ENCODE results near the gene NSDHL. TPM values are rescaled to one million over a fixed set of nuclear protein-coding genes. Genes with fewer than 3 reads are reported as not detected.

NSDHL gene
- total and polyA plus RNA-seq, 2 experiments from 2014 or later, result 11.2 to 25.2 TPM

DNA sequence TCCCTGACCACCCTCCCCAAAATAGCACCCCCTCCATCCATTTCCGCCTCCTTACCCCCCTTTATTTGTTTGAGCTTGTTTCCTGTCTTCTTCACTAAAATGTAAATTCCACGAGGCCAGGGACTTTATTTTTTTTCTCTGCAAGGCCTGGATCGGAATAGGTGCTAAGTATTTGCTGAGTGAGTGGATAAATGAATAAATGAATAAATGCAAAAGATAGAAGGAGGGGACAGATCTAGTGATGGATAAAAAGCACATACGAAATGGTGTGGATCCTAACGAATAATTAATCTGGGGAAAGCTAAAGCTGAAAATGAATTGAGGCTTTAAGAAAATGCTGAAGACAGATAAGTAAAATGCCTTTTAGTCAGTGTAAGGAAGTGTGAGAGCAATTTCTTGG, 12.5 kb upstream of the NSDHL start:
- no peak for DNase-seq
- TF ChIP-seq EZH2phosphoT487 (IDR thresholded peaks at IDR 0.05; ENCODE audit: insufficient read depth, low read depth), result no peak
- no peak for TF ChIP-seq EZH2 (IDR thresholded peaks at IDR 0.05; ENCODE audit: insufficient read depth, poor library complexity, severe bottlenecking)
- Histone ChIP-seq H4K20me1 (ENCODE audit: insufficient read depth) (no peaks in the 10 kb centered on the region), H3K9me2 (ENCODE audit: insufficient read depth) (no peaks in the 10 kb centered on the region), H3K4me3 (no peak overlapping the region), H3K4me2 (ENCODE audit: unreplicated experiment) (no peak overlapping the region), H2AFZ (no peak overlapping the region), H3K27me3 (replicated peaks; ENCODE audit: insufficient read depth) (no peaks in the 10 kb centered on the region), H3K36me3 (ENCODE audit: low read depth) (no peaks in the 10 kb centered on the region), H3K79me2 (ENCODE audit: insufficient read depth) (no peaks in the 10 kb centered on the region), H3F3A (ENCODE audit: insufficient read depth) (0 out of 2 replicates have a peak, but pooled peaks cover 13% of the 10 kb centered on the region), H3K9ac (no peak overlapping the region), H3K27ac (no peak overlapping the region), H3K9me3 (ENCODE audit: low read depth) (no peaks in the 10 kb centered on the region), H3K4me1 (ENCODE audit: insufficient read depth) (peaks cover 20% of the 10 kb centered on the region)
- WGBS, 2 experiments (ENCODE audit: low coverage in 1 of 2, low lambda C conversion rate in 2 of 2, missing lambda C conversion rate in 2 of 2), result 99% methylated on average over 5 of the region's 5 CpGs
- in situ Hi-C loops (cut with MboI), result loop anchor here (25.0 kb wide), 1 partner anchor 1056 kb away; no protein-coding TSS in a partner anchor

DNA sequence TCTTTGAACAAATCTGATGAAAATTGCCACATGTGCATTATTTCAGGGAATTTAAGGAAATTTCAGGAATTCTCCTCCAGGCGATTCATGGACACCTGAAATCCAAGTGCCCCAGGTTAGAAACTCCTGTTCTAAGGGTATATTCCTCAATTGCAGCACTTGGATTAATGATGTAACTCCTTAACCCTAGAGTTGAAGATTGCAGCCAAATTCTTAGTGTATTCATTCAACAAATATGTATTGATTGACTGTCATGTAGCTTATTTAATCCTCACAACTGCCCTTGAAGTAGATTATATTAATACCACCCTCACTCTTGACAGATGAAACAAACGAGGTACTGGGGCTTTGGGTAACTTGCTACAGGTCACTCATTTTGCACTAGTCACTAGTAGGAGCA, 11.6 kb upstream of the NSDHL start:
- H3K9me3 ChIP-seq (ENCODE audit: low read depth), result no peaks in the 10 kb centered on the region
- DNase-seq, result peak; percentile 65
- H4K20me1 ChIP-seq (ENCODE audit: insufficient read depth), result no peaks in the 10 kb centered on the region
- TF ChIP-seq EZH2phosphoT487 (IDR thresholded peaks at IDR 0.05; ENCODE audit: insufficient read depth, low read depth), result no peak
- no peak for TF ChIP-seq EZH2 (IDR thresholded peaks at IDR 0.05; ENCODE audit: insufficient read depth, poor library complexity, severe bottlenecking)
- no peak overlapping the region for H2AFZ ChIP-seq
- peak overlapping the region; percentile 39; the same call in 1 of the 2 replicates for H3K4me3 ChIP-seq
- peaks cover 20% of the 10 kb centered on the region for H3K4me1 ChIP-seq (ENCODE audit: insufficient read depth)
- peak overlapping the region; percentile 87 for H3K27ac ChIP-seq
- H3K36me3 ChIP-seq (ENCODE audit: low read depth), result no peaks in the 10 kb centered on the region
- no peaks in the 10 kb centered on the region for H3K79me2 ChIP-seq (ENCODE audit: insufficient read depth)
- in situ Hi-C loops (cut with MboI), result loop anchor here (25.0 kb wide), 1 partner anchor 1057 kb away; no protein-coding TSS in a partner anchor
- H3K9ac ChIP-seq, result peak overlapping the region; percentile 59
- H3K27me3 ChIP-seq (replicated peaks; ENCODE audit: insufficient read depth), result no peaks in the 10 kb centered on the region
- WGBS, 2 experiments (ENCODE audit: low coverage in 1 of 2, low lambda C conversion rate in 2 of 2, missing lambda C conversion rate in 2 of 2), result 27 to 57% methylated on average over 2 of the region's 2 CpGs
- H3K9me2 ChIP-seq (ENCODE audit: insufficient read depth), result no peaks in the 10 kb centered on the region
- H3K4me2 ChIP-seq (ENCODE audit: unreplicated experiment), result no peak overlapping the region
- H3F3A ChIP-seq (ENCODE audit: insufficient read depth), result 0 out of 2 replicates have a peak, but pooled peaks cover 13% of the 10 kb centered on the region

DNA sequence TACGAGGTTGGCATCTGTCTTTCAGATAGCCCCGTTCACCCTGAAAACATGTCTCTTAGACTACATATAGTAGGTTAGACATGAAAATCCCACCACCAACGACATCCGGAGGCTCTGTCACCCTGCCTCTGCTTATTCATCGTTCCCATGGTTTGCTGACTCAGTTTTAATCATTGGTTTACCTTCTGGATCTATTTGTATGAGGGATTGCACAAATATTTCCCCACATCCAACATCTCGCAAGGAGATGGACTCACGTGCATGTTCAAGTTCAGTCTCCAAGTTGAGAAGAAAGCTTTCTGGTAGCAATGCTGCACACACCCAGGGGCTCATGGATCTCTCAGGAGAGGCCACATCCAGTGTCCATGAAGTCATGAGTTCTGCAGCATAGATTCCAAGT, 11.1 kb upstream of the NSDHL start:
- in situ Hi-C loops (cut with MboI), result loop anchor here (25.0 kb wide), 1 partner anchor 1057 kb away; no protein-coding TSS in a partner anchor
- H3K9ac ChIP-seq, result peak overlapping the region; percentile 59

DNA sequence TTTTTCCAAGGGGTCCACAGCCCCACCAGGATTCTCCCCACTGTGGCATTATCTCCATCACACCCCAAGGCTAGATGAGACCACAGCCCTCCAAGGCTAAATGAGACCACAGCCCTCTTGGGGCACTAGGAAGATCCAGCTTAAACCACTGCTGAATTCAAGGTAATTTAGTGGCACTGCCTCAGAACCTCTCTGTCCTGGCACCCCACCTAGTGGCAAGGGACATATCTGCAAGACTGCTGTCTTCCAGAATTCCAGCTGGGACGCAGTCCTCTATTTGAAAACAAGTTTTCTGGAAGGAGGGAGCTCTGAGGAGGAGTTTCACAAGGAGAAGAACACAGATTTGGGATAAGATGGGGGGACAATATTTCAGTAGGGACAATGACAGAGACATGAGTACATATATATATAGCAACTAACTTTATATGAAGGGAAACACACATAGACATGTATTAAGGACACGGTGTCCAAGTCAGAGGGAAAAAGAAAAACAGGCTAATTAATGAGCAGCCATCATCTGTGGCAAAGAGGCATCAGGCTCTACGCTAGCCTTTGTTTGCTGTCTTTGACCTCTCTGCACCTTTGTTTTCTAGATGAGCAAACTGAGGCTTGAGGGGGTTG, 9.6 kb upstream of the NSDHL start:
- peak; percentile 64 for DNase-seq
- no peaks in the 10 kb centered on the region for H3K27me3 ChIP-seq (replicated peaks; ENCODE audit: insufficient read depth)

More for the DNA sequence above, 11.1 kb upstream of the NSDHL start:
- peak overlapping the region; percentile 39; the same call in 1 of the 2 replicates for H3K4me3 ChIP-seq
- no peak overlapping the region for H2AFZ ChIP-seq
- no peaks in the 10 kb centered on the region for H4K20me1 ChIP-seq (ENCODE audit: insufficient read depth)
- no peaks in the 10 kb centered on the region for H3K79me2 ChIP-seq (ENCODE audit: insufficient read depth)
- WGBS, 2 experiments (ENCODE audit: low coverage in 1 of 2, low lambda C conversion rate in 2 of 2, missing lambda C conversion rate in 2 of 2), result 14 to 16% methylated on average over 7 of the region's 7 CpGs
- H3K4me1 ChIP-seq (ENCODE audit: insufficient read depth), result peaks cover 20% of the 10 kb centered on the region
- H3K9me3 ChIP-seq (ENCODE audit: low read depth), result no peaks in the 10 kb centered on the region
- peak; percentile 75 for DNase-seq
- H3K27ac ChIP-seq, result peak overlapping the region; percentile 87
- H3K9me2 ChIP-seq (ENCODE audit: insufficient read depth), result no peaks in the 10 kb centered on the region
- H3K27me3 ChIP-seq (replicated peaks; ENCODE audit: insufficient read depth), result no peaks in the 10 kb centered on the region
- no peak for TF ChIP-seq EZH2 (IDR thresholded peaks at IDR 0.05; ENCODE audit: insufficient read depth, poor library complexity, severe bottlenecking)
- no peak for TF ChIP-seq EZH2phosphoT487 (IDR thresholded peaks at IDR 0.05; ENCODE audit: insufficient read depth, low read depth)
- 0 out of 2 replicates have a peak, but pooled peaks cover 13% of the 10 kb centered on the region for H3F3A ChIP-seq (ENCODE audit: insufficient read depth)
- H3K4me2 ChIP-seq (ENCODE audit: unreplicated experiment), result no peak overlapping the region
- H3K36me3 ChIP-seq (ENCODE audit: low read depth), result no peaks in the 10 kb centered on the region

More for the DNA sequence above, 9.6 kb upstream of the NSDHL start:
- Histone ChIP-seq H4K20me1 (ENCODE audit: insufficient read depth) (no peaks in the 10 kb centered on the region), H2AFZ (no peak overlapping the region), H3F3A (ENCODE audit: insufficient read depth) (0 out of 2 replicates have a peak, but pooled peaks cover 13% of the 10 kb centered on the region), H3K36me3 (ENCODE audit: low read depth) (no peaks in the 10 kb centered on the region), H3K9ac (no peak overlapping the region), H3K9me2 (ENCODE audit: insufficient read depth) (no peaks in the 10 kb centered on the region), H3K79me2 (ENCODE audit: insufficient read depth) (no peaks in the 10 kb centered on the region), H3K4me2 (ENCODE audit: unreplicated experiment) (no peak overlapping the region), H3K4me3 (no peak overlapping the region), H3K4me1 (ENCODE audit: insufficient read depth) (peaks cover 20% of the 10 kb centered on the region), H3K9me3 (ENCODE audit: low read depth) (no peaks in the 10 kb centered on the region), H3K27ac (no peak overlapping the region)
- in situ Hi-C loops (cut with MboI), result loop anchor here (25.0 kb wide), 1 partner anchor 1059 kb away; no protein-coding TSS in a partner anchor
- WGBS, 2 experiments (ENCODE audit: low coverage in 1 of 2, low lambda C conversion rate in 2 of 2, missing lambda C conversion rate in 2 of 2), result 46 to 47% methylated on average over 3 of the region's 3 CpGs
- no peak for TF ChIP-seq EZH2 (IDR thresholded peaks at IDR 0.05; ENCODE audit: insufficient read depth, poor library complexity, severe bottlenecking)
- TF ChIP-seq EZH2phosphoT487 (IDR thresholded peaks at IDR 0.05; ENCODE audit: insufficient read depth, low read depth), result no peak
